ENCODE results near the gene TPM3. TPM values are rescaled to one million over a fixed set of nuclear protein-coding genes. Genes with fewer than 3 reads are reported as not detected.
A peak's percentile ranks its signal among the peaks of the same experiment; 100 is the strongest.

The TPM3 gene
- total RNA-seq, 1 donor from 2014 or later = 466 TPM

DNA sequence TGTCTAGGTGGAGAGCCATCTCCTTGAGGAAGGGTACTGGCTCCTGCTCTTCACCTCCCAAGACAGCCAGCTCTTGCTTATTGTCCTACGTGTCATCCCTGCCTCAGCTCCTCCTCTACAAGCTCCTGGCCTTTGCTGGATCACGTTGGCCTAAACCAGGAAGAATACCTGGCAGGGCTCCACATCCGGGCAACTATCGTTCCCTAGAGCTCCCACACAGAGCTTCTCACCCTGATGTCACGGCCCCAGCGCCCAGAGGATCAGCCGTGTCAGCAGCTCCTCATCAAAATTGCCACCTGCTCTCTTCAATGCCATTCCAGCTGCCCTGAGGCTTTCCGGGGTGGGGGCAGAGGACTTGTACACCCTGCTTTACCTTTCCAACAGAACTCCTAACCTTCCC is 1.9 kb upstream of the TPM3 start:
- Mint-ChIP-seq H3K27ac (no peak overlapping the region), H3K4me1 (no peaks in the 10 kb centered on the region)
- intact Hi-C loops (cut with micrococcal nuclease) = no loop called here

GRCh38 chr1:154192476-154192875 is 576 bp upstream of the TPM3 start:
- Mint-ChIP-seq H3K27me3 (peaks cover 15% of the 10 kb centered on the region), H3K9me3 (no peaks in the 10 kb centered on the region), H3K27ac (no peak overlapping the region), H3K4me1 (no peaks in the 10 kb centered on the region), H3K36me3 (ENCODE audit: low read depth) (no peaks in the 10 kb centered on the region), H3K4me3 (no peak overlapping the region)
- POLR2A ChIA-PET = interaction anchor here (1.4 to 1.5 kb wide), 2 partner anchors 10 to 28 kb away, joined by 4 to 5 read pairs; a partner anchor contains a TSS
- CTCF ChIA-PET = interaction anchor here (1.2 kb wide), 1 partner anchor 79 kb away, joined by 4 read pairs; the partner anchor contains the start of gene HAX1
- DNase-seq = no peak
- TF ChIP-seq, protein P1, sequence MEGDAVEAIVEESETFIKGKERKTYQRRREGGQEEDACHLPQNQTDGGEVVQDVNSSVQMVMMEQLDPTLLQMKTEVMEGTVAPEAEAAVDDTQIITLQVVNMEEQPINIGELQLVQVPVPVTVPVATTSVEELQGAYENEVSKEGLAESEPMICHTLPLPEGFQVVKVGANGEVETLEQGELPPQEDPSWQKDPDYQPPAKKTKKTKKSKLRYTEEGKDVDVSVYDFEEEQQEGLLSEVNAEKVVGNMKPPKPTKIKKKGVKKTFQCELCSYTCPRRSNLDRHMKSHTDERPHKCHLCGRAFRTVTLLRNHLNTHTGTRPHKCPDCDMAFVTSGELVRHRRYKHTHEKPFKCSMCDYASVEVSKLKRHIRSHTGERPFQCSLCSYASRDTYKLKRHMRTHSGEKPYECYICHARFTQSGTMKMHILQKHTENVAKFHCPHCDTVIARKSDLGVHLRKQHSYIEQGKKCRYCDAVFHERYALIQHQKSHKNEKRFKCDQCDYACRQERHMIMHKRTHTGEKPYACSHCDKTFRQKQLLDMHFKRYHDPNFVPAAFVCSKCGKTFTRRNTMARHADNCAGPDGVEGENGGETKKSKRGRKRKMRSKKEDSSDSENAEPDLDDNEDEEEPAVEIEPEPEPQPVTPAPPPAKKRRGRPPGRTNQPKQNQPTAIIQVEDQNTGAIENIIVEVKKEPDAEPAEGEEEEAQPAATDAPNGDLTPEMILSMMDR (IDR thresholded peaks at IDR 0.05) = no peak
- no peak for ATAC-seq (ENCODE audit: low read depth)
- intact Hi-C loops (cut with micrococcal nuclease) = no loop called here

More for the DNA sequence above, 1.9 kb upstream of the TPM3 start:
- TF ChIP-seq, protein P1 (IDR thresholded peaks at IDR 0.05) = no peak
- POLR2A ChIA-PET = interaction anchor here (0.6 to 1.4 kb wide), 3 partner anchors 11 to 527 kb away, joined by 4 read pairs; a partner anchor contains a TSS
- CTCF ChIA-PET = interaction anchor here (1.4 to 1.8 kb wide), 2 partner anchors 13 to 141 kb away, joined by 3 to 6 read pairs; no protein-coding TSS in a partner anchor
- Mint-ChIP-seq H3K36me3 (ENCODE audit: low read depth) (no peaks in the 10 kb centered on the region), H3K9me3 (no peaks in the 10 kb centered on the region), H3K27me3 (peaks cover 15% of the 10 kb centered on the region), H3K4me3 (no peak overlapping the region)
- DNase-seq = no peak
- no peak for ATAC-seq (ENCODE audit: low read depth)

- intact Hi-C loops (cut with micrococcal nuclease) = no loop called here
- POLR2A ChIA-PET = interaction anchor here (0.9 kb wide), 1 partner anchor 9 kb away, joined by 3 read pairs; no protein-coding TSS in a partner anchor
- ATAC-seq (ENCODE audit: low read depth) (no peak), DNase-seq (no peak)
- Mint-ChIP-seq H3K4me1 (no peaks in the 10 kb centered on the region), H3K27me3 (peaks cover 17% of the 10 kb centered on the region), H3K4me3 (no peak overlapping the region), H3K36me3 (ENCODE audit: low read depth) (no peaks in the 10 kb centered on the region), H3K9me3 (no peaks in the 10 kb centered on the region), H3K27ac (no peak overlapping the region)
- CTCF ChIA-PET = no interaction called here
- TF ChIP-seq, protein P1 (IDR thresholded peaks at IDR 0.05) = no peak
These were observed 1.4 kb downstream of the TPM3 start for GRCh38 chr1:154190550-154190949.

DNA sequence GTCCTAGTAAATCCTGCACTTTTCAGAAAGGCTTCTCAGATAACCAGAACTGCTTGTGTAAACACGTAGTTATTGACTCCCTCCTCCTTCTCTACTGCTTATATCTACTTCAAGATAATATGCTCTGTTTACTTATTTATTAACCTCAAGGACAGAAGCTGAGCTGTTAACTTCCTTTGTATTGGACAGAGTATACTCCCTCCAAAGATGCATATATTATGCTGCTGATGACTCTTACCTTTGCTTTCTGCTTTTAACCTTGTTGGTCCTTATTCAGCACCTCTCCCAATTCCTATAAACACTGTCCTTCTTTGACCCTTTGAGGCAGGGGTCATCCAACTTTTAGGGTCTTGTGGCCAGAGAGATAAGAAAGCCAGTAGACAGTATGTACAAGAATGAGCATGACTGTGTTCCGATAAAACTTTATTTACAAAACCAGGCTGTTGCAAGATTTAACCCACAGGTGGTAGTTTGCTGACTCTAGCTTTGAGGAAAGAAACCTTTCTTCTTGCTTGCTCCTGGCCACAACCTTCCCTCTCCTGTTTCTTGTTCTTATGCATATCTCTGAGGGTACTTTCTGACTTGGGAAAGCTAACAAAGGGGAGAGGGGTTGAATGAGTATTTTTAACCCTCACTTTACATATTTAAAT is 4.9 kb downstream of the TPM3 start:
- ATAC-seq (ENCODE audit: low read depth) (no peak), DNase-seq (no peak)
- Mint-ChIP-seq H3K4me1 (peaks cover 12% of the 10 kb centered on the region), H3K27me3 (peaks cover 7% of the 10 kb centered on the region), H3K9me3 (no peaks in the 10 kb centered on the region), H3K4me3 (no peak overlapping the region), H3K36me3 (ENCODE audit: low read depth) (peaks cover 11% of the 10 kb centered on the region), H3K27ac (no peak overlapping the region)
- ChIA-PET CTCF (interaction anchor here (1.3 kb wide), 1 partner anchor 11 kb away, joined by 5 read pairs; no protein-coding TSS in a partner anchor), POLR2A (interaction anchor here (0.6 kb wide), 1 partner anchor 187 kb away, joined by 3 read pairs; no protein-coding TSS in a partner anchor)
- TF ChIP-seq, protein P1 (IDR thresholded peaks at IDR 0.05) = no peak
- intact Hi-C loops (cut with micrococcal nuclease) = loop anchor here (1.0 to 10.0 kb wide), 2 partner anchors 148 to 392 kb away; no protein-coding TSS in a partner anchor

DNA sequence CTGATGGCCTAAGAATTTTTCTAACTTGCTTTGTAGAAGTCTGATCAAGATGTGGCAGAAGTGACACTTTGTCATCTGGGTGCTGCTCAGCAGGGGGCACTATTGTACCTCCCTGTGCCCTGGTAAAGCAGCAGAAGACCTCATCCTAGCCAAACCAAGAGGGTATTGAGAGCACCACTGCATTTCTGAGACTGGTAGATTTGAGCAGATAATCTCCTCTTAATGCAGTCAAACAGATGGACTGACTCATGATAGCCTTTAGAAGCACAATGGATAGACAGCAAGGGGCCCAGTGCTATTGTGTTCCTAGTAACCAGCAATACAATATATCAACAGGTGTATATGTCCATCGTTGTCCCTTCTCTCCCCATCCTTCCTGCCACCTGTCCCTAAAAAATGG is 5.7 kb downstream of the TPM3 start:
- POLR2A ChIA-PET = no interaction called here
- Mint-ChIP-seq H3K4me1 (peaks cover 20% of the 10 kb centered on the region), H3K9me3 (no peaks in the 10 kb centered on the region), H3K27ac (no peak overlapping the region), H3K27me3 (peaks cover 6% of the 10 kb centered on the region), H3K36me3 (ENCODE audit: low read depth) (peaks cover 16% of the 10 kb centered on the region), H3K4me3 (peak overlapping the region; percentile 19)
- CTCF ChIA-PET = no interaction called here
- ATAC-seq (ENCODE audit: low read depth) (no peak), DNase-seq (peak; percentile 23)
- TF ChIP-seq, protein P1 (IDR thresholded peaks at IDR 0.05) = no peak
- intact Hi-C loops (cut with micrococcal nuclease) = loop anchor here (1.0 to 10.0 kb wide), 2 partner anchors 149 to 391 kb away; no protein-coding TSS in a partner anchor

Measured in activated B cell treated with CpG ODN at 0.5 μM for 24 hours (primary cell).